GM23248 (cell line): ENCODE data around the gene RIN1. TPM values are rescaled to one million over a fixed set of nuclear protein-coding genes. Genes with fewer than 3 reads are reported as not detected.

ENCODE experiments used
- DNase-seq: peaks from one replicate; pipeline ENCODE4 v3.0.0-alpha.2; 2015
- H2AFZ ChIP-seq: fragments of 200-600 bp; sonication (generic); 2 replicates; pipeline ENCODE4 v1.6.1; 2016; ENCODE audit warnings: antibody characterized with exemption
- H3F3A ChIP-seq: fragments of 200-600 bp; sonication (generic); 2 replicates; pipeline ENCODE4 v1.6.1; 2016; ENCODE audit warnings: mild to moderate bottlenecking, antibody characterized with exemption, mixed run types; ENCODE audit not compliant: insufficient read depth
- H3K27ac ChIP-seq: fragments of 200-600 bp; sonication (generic); 2 replicates; pipeline ENCODE4 v1.5.1; 2016; ENCODE audit warnings: mild to moderate bottlenecking
- H3K27me3 ChIP-seq: fragments of 200-600 bp; sonication (generic); replicated peaks from 2 replicates; pipeline ENCODE4 v1.6.1; 2016; ENCODE audit warnings: mild to moderate bottlenecking; ENCODE audit not compliant: insufficient read depth
- H3K36me3 ChIP-seq: fragments of 200-600 bp; sonication (generic); 2 replicates; pipeline ENCODE4 v1.6.1; 2016; ENCODE audit warnings: low read depth, mild to moderate bottlenecking
- H3K4me1 ChIP-seq: fragments of 200-600 bp; sonication (generic); 2 replicates; pipeline ENCODE4 v1.6.1; 2016; ENCODE audit warnings: mild to moderate bottlenecking; ENCODE audit not compliant: insufficient read depth
- H3K4me2 ChIP-seq: fragments of 200-600 bp; sonication (generic); one replicate; pipeline ENCODE4 v1.6.1; 2016; ENCODE audit warnings: mild to moderate bottlenecking; ENCODE audit not compliant: unreplicated experiment
- H3K4me3 ChIP-seq: fragments of 200-600 bp; sonication (generic); 2 replicates; pipeline ENCODE4 v1.5.1; 2016; ENCODE audit warnings: mild to moderate bottlenecking
- H3K79me2 ChIP-seq: fragments of 200-600 bp; sonication (generic); 2 replicates; pipeline ENCODE4 v1.6.1; 2016; ENCODE audit warnings: mild to moderate bottlenecking; ENCODE audit not compliant: insufficient read depth
- H3K9ac ChIP-seq: fragments of 200-600 bp; sonication (generic); 2 replicates; pipeline ENCODE4 v1.6.1; 2016; ENCODE audit warnings: mild to moderate bottlenecking
- H3K9me2 ChIP-seq: fragments of 200-600 bp; sonication (generic); 2 replicates; pipeline ENCODE4 v1.6.1; 2016; ENCODE audit warnings: mixed run types, mild to moderate bottlenecking, moderate library complexity; ENCODE audit not compliant: insufficient read depth
- H3K9me3 ChIP-seq: fragments of 200-600 bp; sonication (generic); one replicate; pipeline ENCODE4 v1.6.1; 2017; ENCODE audit warnings: low read depth
- H4K20me1 ChIP-seq: fragments of 200-600 bp; sonication (generic); 2 replicates; pipeline ENCODE4 v1.6.0; 2016; ENCODE audit not compliant: insufficient read depth
- EZH2 ChIP-seq: fragments of 200-600 bp; sonication (generic); IDR thresholded peaks from 2 replicates; pipeline ENCODE4 v1.6.1; 2018; ENCODE audit warnings: antibody characterized with exemption, mild to moderate bottlenecking; ENCODE audit not compliant: insufficient read depth, poor library complexity, severe bottlenecking
- EZH2phosphoT487 ChIP-seq: fragments of 200-600 bp; sonication (generic); IDR thresholded peaks from 2 replicates; pipeline ENCODE4 v1.6.1; 2018; ENCODE audit warnings: antibody characterized with exemption, moderate library complexity, mild to moderate bottlenecking, low read depth; ENCODE audit not compliant: insufficient read depth
- WGBS, 2 experiments: methylation state at CpG; one replicate each; pipeline ENCODE4 v1.1.6; 2015 to 2017; ENCODE audit warnings: low lambda C conversion rate in 2 of 2, low coverage in 1 of 2; ENCODE audit errors: missing lambda C conversion rate in 2 of 2; 5-methylcytosine and 5-hydroxymethylcytosine counted together
- in situ Hi-C: fragments of 300-500 bp; cut with MboI; formaldehyde crosslinking; loops from 2 replicates; pipeline ENCODE4 v1.15.0; 2020
- polyA plus RNA-seq: library from polyadenylated mRNA; unstranded; fragments of >200 nt; fragmentation: Nextera tagmentation; extraction: Ambion mirVana; gene quantifications from 2 replicates; pipeline ENCODE4 v1.2.1, GENCODE V29; 2016
- total RNA-seq: library from RNA; depleted of rRNA; stranded (reverse); fragments of >200 nt; shearing (Covaris generic); gene quantifications from 2 replicates; pipeline ENCODE4 v1.2.3, GENCODE V29; 2014

The RIN1 gene
- total and polyA plus RNA-seq, 2 experiments from 2014 or later: 16.8 to 44.0 TPM

GRCh38 chr11:66347425-66348276, 11.4 kb upstream of the RIN1 start, which contains the start of gene B4GAT1:
TSS of gene B4GAT1 (minus strand) at chr11:66347629. CDS start at chr11:66347545, 84 bp downstream.
- no peaks in the 10 kb centered on the region for H4K20me1 ChIP-seq
- TF ChIP-seq EZH2 (no peak), EZH2phosphoT487 (no peak)
- peak; percentile 90 for DNase-seq
- H3K4me2 ChIP-seq: peak within 1 kb of the TSS; percentile 85
- no peaks in the 10 kb centered on the region for H3K9me3 ChIP-seq
- 2% methylated on average over 57 to 60 of the region's 101 CpGs for WGBS, 2 experiments
- peak within 1 kb of the TSS; percentile 73 for H3K27ac ChIP-seq
- H3K4me3 ChIP-seq: peak within 1 kb of the TSS; percentile 91
- no peaks in the 10 kb centered on the region for H3K9me2 ChIP-seq
- peak within 1 kb of the TSS; percentile 93 for H2AFZ ChIP-seq
- H3K36me3 ChIP-seq: no peaks in the 10 kb centered on the region
- in situ Hi-C loops: no loop called here
- no peaks in the 10 kb centered on the region for H3K27me3 ChIP-seq
- peaks cover 16% of the 10 kb centered on the region; the same call in 1 of the 2 replicates for H3K4me1 ChIP-seq
- H3K9ac ChIP-seq: peak within 1 kb of the TSS; percentile 82
- peaks cover 26% of the 10 kb centered on the region for H3K79me2 ChIP-seq
- peaks cover 21% of the 10 kb centered on the region for H3F3A ChIP-seq

GRCh38 chr11:66346476-66347424, 10.5 kb upstream of the RIN1 start:
- H4K20me1 ChIP-seq: no peaks in the 10 kb centered on the region
- H3K36me3 ChIP-seq: no peaks in the 10 kb centered on the region
- no peaks in the 10 kb centered on the region for H3K27me3 ChIP-seq
- no peaks in the 10 kb centered on the region for H3K9me2 ChIP-seq
- peak overlapping the region; percentile 81 for H3K4me3 ChIP-seq
- peak overlapping the region; percentile 85 for H3K4me2 ChIP-seq
- H3K4me1 ChIP-seq: peaks cover 16% of the 10 kb centered on the region; the same call in 1 of the 2 replicates
- TF ChIP-seq EZH2phosphoT487 (no peak), EZH2 (no peak)
- peaks cover 21% of the 10 kb centered on the region for H3F3A ChIP-seq
- H3K27ac ChIP-seq: peak overlapping the region; percentile 38
- peaks cover 30% of the 10 kb centered on the region for H3K79me2 ChIP-seq
- H2AFZ ChIP-seq: peak overlapping the region; percentile 93
- DNase-seq: peak; percentile 51
- peak overlapping the region; percentile 94 for H3K9ac ChIP-seq
- WGBS, 2 experiments: 29 to 31% methylated on average over 63 to 66 of the region's 68 CpGs
- in situ Hi-C loops: no loop called here
- H3K9me3 ChIP-seq: no peaks in the 10 kb centered on the region

- peaks cover 21% of the 10 kb centered on the region for H3F3A ChIP-seq
- DNase-seq: no peak
- peaks cover 30% of the 10 kb centered on the region for H3K79me2 ChIP-seq
- TF ChIP-seq EZH2phosphoT487 (no peak), EZH2 (no peak)
- H3K27ac ChIP-seq: peak overlapping the region; percentile 87
- H3K4me2 ChIP-seq: peak overlapping the region; percentile 85
- H3K9me2 ChIP-seq: no peaks in the 10 kb centered on the region
- H4K20me1 ChIP-seq: no peaks in the 10 kb centered on the region
- no peaks in the 10 kb centered on the region for H3K27me3 ChIP-seq
- in situ Hi-C loops: no loop called here
- 2 to 4% methylated on average over 7 of the region's 7 CpGs for WGBS, 2 experiments
- peak overlapping the region; percentile 94 for H3K9ac ChIP-seq
- H2AFZ ChIP-seq: peak overlapping the region; percentile 96
- no peaks in the 10 kb centered on the region for H3K36me3 ChIP-seq
- H3K4me3 ChIP-seq: peak overlapping the region; percentile 95
- H3K9me3 ChIP-seq: no peaks in the 10 kb centered on the region
- H3K4me1 ChIP-seq: peaks cover 16% of the 10 kb centered on the region; the same call in 1 of the 2 replicates
Observed at GRCh38 chr11:66345316-66345649, 9.0 kb upstream of the RIN1 start.

GRCh38 chr11:66344550-66345315, 8.5 kb upstream of the RIN1 start, which contains the start of gene BRMS1:
TSS of gene BRMS1 (minus strand) at chr11:66345104. CDS start at chr11:66342234, 2,870 bp downstream.
- 1 to 2% methylated on average over 51 to 59 of the region's 59 CpGs for WGBS, 2 experiments
- Histone ChIP-seq H3K4me2 (peak within 1 kb of the TSS; percentile 92), H3K4me3 (peak within 1 kb of the TSS; percentile 95), H3K36me3 (no peaks in the 10 kb centered on the region), H3F3A (peaks cover 21% of the 10 kb centered on the region), H3K79me2 (peaks cover 30% of the 10 kb centered on the region), H4K20me1 (no peaks in the 10 kb centered on the region), H3K27me3 (no peaks in the 10 kb centered on the region), H3K9ac (peak within 1 kb of the TSS; percentile 94), H2AFZ (peak within 1 kb of the TSS; percentile 96), H3K9me2 (no peaks in the 10 kb centered on the region), H3K4me1 (peaks cover 16% of the 10 kb centered on the region; the same call in 1 of the 2 replicates), H3K27ac (peak within 1 kb of the TSS; percentile 87), H3K9me3 (no peaks in the 10 kb centered on the region)
- in situ Hi-C loops: no loop called here
- TF ChIP-seq EZH2phosphoT487 (no peak), EZH2 (no peak)
- peak; percentile 98 for DNase-seq
